GM21619 (cell line): ENCODE data around the gene TMA7B.
"Not testable (repeated sequence)": the region's sequence is repeated elsewhere in the genome, so short reads cannot be mapped to it uniquely, and the experiment has no call there.

Experiments
- ATAC-seq: cut with Tn5 transposase; IDR thresholded peaks from one replicate; pipeline ENCODE4 v1.9.1; 2021; ENCODE audit not compliant: unreplicated experiment

Gene TMA7B

DNA sequence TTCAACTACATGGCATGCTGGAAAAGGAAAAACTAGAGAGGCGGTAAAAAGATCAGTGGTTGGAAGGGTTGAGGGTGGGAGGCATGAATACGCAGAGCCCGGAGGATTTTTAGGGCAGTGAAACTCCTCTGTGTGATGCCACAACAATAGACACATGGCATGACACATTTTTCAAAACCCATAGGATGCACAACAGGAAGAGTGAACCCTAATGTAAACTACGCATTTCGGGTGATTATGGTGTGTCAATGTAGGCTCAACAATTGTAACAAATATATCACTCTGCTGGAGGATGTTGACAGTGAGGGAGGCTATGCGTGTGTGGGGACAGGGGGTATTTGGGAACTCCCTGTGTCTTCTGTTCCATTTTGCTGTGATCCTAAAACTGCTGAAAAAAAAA lies 18.9 kb downstream of the TMA7B start:
- ATAC-seq: no peak

DNA sequence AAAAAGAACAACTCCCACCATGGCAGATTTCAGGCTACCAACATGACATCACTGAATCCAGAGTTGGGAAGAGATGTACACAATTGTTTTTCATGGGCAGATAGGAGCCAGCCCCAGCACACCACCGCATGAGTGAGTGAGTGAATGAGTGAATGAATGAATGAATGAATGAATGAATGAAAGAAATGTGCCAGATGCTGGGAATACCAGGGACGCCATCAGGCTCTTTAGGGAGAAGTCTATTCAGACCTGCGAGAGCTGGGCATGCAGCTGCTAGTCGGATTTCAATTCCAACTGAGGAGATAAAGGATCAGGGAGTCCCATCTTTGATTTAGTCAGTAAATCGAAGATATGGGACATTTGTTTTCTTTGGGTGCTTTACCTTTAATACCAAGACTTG lies 19.3 kb downstream of the TMA7B start:
- no peak for ATAC-seq

DNA sequence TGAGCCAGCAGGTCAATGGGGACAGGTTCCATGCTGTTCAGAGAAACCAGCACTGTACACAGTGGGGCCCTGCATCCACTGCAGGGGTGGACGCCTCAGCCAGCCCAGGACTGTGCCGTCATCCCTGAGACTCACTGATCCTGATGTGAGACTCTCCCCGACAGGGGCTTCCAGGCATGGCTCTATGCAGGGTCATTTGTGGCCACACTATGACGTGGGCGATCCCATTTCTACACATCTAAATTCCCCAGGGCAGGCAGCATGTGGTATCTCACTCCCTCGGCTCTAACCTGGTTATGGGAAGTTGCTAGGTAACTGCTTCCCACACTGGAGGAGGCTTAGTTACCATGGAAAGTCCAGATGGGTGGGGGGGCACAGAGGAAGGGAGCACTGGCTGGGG lies 20.4 kb downstream of the TMA7B start:
- no peak for ATAC-seq

DNA sequence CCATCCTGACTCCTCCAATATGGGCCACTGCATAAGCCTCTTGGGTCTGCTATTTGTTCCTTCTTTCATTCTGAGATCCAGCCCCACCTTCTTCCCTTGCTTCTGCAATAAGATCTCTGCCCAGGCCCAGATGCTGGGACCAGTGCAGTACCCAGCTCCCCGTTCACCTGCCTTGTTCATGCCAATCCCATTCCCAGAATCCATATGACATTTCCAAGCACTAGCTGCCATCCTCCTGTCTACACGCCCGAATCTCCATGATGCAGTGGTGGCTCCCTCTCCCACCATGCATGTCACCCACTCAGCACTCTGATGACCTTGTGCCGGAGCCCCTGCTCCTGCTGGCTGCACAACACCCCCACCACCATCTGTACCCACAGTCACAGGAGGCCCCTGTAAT lies 23.1 kb downstream of the TMA7B start:
- no peak for ATAC-seq

DNA sequence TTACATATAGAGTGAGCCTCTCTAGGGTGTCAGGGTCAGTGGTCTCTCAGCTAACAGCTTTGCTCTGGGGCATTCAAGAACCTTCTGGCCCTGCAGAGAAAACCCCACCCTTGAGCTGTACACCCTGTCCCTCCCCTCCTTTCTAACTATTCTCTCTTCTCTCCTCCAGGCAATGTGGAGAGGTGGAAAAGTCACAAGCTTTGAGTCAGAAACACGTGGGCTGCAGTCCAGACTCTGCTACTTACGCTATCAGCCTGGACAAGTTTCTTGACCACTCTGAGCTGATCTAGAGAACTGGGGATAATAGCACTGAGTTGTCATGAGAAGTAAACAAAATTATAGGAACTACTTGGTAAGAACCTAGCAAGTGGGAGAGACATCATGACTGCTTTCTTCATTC lies 23.8 kb downstream of the TMA7B start:
- ATAC-seq: no peak

DNA sequence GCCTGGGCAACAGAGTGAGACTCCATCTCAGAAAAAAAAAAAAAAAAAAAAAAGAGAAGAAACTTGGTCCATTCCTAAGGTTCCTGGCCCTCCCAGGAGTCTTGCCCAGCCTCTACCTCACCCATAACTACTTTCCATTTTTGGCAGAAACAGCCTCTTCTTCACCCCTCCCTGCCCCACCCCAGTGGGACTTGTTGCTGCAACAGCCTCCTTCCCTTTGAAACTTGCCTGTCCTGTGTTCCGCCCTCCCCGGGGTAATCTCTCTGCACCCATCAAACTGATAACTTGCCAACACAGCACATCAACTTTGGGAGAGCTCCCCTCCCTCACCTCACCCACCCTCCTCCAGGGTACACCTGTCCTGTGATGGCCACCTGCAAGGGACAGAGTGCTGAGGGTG lies 24.5 kb downstream of the TMA7B start:
- ATAC-seq: no peak

DNA sequence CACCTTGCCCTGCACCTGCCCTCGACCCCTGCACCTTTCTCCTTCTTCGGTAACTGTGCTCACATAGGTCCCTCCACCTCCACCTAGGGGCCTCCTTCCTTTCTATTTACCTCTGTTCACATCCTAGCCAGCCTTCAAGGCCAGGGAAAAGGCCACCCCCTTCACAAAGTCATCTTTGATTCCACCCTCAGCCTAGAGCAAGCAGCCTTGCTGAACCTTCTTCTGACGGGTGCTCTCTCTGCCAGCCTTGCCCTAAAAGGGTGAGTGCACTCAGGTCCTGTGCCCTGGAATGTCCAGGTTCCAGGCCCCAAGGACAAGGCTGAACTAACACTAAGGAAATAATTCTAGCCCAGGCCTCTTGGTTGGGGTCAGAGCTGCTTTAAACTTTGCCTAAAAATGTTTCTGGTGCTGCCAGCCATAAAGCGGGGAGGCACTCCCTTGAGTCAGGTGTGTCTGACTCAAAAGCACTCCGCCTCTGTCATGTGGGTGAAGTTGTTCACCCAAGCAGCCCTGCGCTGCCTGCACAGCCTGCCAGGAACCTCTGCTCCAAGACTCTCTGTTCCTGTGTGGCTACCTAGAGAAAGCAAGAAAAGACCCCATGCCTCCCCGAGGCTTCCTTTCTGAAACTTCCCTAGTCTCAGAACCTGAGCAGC lies 25.3 kb downstream of the TMA7B start:
- no peak for ATAC-seq

DNA sequence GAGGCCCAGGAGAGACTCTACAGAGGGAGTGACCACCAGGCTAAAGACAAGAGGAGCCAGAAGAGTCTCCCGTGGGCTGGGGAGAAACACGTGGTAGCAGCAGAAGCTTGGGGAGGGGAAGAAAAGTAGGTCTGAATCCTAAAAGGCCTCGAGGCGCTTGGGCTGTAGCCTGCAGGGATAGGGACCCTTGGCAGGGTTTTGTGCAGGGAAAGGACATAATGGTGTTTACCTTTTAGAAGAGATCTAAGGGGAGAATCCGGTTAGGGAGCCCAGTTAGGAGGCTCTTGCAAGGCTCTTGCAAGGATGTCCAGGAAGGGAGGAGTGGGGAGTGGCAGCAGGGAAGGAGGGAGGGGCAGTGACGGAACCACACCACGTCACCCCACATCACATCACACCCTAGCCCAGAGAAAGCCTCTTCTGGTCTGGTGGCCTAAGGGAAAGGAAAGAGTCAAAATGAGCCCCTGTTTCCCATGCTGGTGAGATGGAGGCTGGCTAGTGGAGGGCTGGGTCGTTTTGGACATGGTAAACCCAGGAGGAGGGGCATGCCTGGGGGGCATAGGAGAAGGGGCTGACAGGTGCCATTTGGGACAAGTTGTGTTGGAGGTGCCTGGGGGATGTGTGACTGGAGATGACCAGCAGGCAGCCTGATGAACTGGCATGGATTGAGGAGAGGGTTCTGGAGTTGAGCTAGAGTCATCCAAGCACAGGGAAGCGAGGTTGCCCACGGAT lies 28.4 kb downstream of the TMA7B start:
- no peak for ATAC-seq

DNA sequence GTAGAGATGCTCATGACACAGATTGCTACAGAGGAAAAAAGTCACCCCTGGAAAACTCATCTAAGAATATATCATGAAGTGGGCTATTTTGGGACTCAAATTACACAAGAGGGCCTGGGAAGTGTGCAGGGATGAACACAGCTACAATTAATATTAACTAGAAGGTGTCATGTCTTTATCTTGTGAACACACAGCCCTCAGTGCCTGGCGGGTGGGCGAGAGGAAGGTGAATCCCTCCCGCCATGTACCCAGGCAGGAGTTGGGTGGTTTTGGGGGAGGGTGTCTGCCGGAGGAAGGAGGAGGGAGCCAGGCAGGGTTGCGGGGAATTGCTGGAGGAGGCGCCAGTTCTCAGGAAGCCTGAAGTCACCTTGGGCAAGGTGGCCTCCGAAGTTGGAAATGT lies 29.4 kb downstream of the TMA7B start:
- no peak for ATAC-seq

DNA sequence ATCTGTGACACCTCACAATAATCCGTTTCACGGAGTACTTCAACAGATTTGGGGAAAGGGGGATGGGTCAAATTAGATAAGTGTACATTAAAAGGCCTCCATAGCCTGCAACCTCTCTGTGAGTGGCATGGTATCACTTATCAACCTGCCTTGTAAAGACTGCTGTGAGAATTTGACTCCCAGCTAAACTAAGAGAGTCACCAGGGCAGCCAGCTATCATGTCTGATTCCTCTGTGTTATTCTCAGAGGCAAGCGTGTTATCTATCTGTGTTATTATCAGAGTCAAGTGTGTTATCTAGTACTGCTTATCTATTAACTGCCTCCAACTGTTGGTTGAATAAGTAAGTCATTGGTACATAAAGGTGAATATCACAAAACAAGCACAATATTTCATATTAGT lies 30.5 kb downstream of the TMA7B start:
- no peak for ATAC-seq

DNA sequence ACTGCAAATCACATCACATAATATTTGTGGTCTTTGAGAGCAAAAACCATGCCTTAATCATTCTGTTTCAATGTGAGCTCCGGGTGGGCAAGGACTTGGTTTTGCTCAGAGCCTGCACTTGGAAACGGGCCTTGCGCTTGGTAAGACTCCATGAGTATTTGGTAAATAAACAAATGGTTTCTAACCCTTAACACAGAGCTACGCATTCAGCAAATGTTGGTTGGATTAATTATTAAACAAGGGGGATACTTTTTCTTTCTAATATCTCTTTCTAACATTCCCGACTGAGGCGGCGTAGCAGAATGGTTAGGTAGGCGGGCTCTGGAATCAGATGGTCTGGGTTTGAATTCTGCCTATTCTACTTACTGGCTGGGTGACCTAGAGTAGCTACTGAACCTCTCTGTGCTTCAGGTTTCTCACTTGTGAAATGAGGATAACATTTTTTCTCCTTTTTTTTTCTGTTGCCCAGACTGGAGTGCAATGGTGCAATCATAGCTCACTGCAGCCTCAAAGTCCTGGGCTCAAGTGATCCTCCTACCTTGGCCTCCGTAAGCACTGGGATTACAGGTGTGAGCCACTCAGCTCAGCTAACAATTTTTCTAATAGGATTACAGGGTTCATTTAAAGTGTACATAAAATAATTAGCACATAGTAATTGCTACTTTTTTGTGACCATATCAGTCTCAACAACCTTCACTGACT lies 31.1 kb downstream of the TMA7B start:
- ATAC-seq: no peak

DNA sequence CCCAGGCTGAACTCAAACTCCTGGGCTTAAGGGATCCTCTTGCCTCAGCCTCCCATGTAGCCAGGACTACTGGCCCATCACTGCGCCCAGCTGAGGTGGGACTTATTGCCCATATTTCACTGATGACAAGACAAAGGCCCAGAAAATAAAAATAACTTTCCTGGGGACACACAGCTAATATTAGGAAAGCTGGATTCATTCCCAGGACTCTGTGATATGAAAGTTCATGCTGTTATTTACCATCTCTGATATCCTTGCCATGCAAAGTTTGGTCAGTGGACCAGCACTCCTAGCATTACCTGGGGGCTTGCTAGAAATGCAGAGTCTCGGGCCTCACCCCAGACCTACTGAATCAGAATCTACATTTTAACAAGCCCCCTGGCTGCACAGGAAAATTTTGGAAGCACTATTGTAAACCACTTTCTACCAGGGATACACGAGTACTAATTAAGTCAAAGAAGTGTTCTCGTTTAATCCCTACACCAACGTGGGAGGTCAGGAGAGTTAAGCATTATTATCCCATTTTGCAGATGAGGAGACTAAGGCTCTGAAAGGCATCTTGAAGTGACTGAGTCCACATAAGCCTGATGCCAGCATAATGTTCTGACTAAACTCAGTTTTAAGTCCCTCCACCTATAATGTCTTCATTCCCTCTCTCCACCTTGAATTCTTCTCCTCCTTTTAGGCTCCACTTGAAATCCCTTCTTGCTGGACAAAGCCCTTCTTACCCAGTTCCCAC lies 32.1 kb downstream of the TMA7B start:
- no peak for ATAC-seq

DNA sequence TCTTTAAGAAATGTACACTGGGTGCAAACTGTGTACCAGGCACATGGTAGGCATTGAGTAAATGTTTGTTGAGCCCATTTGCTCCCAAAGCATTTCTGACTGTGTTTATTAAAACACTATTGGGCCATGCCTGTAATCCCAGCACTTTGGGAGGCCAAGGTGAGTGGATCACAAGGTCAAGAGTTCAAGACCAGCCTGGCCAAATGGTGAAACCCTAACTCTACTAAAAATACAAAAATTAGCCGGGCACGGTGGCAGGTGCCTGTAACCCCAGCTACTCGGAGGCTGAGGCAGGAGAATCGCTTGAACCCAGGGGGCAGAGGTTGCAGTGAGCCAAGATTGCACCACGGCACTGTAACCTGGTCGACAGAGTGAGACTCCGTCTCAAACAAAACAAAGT lies 32.7 kb downstream of the TMA7B start:
- ATAC-seq: not testable (repeated sequence)

DNA sequence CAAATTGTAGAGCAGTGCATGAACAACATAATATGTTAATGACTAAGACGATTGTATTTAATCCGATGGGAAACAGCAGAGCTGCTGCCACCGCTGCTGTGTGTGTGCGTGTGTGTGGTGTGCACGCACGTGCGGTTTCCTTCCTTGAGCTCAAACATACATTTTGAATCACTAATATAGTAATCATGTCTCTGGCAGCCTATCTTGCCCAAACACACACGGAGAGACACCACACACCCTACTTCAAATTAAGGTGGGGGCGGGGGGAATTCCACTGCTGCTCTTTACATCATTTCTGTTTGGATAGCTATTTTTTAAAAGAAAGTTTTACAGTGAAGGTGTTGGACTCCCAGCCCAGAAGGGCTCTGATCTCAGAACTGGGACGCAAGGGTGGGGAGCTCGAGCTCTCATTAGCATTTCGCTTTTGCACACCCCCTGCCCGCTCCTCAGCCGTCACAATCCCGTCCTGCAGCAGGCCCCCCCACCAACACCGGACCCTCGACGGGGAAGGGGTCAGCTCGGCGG lies 33.9 kb downstream of the TMA7B start:
- no peak for ATAC-seq

DNA sequence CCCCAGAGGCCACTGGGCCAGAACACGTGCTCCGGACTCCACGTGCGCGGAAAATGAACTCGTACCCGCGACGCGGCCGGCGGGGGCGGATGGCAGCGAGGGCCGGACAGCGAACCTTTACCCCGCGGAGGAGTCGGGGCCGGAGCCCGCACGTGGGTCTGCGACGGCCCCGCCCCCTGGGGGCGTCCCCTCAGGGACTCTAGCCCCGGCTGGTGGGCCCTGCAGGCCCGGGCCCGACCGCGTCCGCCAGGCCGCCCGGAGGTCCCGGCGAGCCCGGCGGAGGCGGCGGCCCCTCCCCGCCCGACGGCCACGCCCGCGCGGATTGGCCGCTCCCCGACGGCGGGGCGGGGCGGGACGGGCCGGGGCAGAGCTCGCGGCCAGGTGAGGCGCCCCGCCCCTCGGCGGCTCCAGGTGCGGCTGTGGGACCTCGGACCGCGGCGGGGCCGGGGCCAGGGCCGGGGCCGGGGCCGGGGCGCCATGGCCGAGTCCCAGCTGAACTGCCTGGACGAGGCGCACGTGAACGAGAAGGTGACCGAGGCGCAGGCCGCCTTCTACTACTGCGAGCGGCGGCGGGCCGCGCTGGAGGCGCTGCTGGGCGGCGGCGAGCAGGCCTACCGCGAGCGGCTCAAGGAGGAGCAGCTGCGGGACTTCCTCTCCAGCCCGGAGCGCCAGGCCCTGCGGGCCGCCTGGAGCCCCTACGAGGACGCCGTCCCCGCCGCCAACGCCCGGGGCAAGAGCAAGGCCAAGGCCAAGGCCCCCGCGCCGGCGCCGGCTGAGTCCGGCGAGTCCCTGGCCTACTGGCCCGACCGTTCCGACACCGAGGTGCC lies 34.6 kb downstream of the TMA7B start, which contains the start of gene FAM83F:
Gene FAM83F (plus strand): TSS at position 389 of the 827 bp plus-strand sequence. CDS start 89 bp downstream, at position 478.
- no peak for ATAC-seq

DNA sequence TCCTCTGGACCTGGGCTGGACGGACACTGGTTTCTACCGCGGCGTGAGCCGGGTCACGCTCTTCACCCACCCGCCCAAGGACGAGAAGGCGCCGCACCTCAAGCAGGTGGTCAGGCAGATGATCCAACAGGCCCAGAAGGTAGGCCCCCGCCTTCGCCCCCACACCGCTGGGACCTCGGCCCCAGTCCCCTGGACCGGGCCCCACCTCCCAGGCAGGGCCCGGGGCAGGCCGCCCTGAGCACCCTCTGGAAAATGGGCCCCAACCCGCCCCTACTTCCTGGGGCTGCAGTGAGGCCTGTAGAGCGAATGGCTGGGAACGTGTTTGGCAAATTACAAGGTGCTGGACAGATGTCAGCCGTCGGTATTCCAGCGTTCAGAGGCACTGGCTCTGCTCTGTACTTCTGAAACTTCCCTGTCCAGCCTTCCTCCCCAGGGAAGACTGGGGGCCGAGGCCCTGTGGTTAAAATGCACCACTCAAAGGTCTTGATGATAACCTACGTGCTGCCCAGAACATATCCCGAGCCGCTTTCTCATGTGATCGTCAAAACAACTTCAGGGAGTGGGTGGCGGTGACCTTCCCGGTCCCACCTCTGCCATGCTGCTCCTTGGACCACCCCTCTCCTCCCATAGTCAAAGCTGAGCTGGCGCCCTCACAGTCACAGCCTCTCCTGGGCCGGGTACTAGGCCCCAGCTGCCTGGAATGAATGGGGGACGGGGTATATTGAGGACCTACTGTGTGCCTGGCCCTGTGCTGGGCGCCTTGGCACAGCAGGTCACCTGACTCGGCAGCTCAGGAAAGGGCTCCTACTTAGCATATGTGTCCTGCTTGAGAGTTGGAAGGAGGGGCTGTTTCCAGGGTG lies 35.4 kb downstream of the TMA7B start:
- ATAC-seq: no peak

DNA sequence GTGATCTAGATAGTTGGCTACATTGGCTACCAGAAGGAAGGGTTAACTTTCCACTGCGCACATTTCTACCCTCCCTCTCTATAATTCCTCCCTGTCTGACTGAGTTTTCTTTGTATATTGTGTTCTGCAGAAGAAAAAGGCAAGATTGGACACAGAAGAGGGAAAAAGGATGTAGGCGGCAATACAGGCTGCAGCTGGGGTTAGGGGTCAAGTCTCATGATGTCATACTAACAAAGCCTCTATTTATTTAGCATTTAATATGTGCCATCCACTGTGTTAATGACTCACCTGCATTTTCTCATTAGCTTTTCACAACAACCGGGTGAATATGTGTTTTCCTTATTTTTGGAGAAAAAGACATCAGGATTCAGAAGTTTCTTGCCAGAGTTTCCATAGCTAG lies 36.5 kb downstream of the TMA7B start:
- ATAC-seq: no peak

DNA sequence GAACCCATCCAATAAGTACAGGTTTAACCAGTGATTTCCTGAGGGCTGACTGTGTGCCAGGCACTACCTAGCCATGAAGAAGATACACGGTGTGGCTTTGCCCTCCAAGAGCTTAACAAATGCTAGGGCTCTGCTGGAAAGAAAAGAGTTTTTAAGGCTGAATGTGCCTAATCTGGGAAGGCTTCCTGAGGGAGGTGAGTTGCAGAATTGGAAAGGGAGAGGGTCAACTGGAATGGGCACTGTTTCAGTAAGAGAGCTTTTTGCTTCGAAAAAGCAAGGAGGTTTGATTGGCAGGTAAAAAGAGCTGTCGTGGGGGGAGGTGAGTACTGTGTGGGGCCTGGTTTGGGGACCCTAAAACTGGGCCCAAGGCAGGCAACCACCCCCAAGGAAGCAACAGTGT lies 37.2 kb downstream of the TMA7B start:
- ATAC-seq: no peak

DNA sequence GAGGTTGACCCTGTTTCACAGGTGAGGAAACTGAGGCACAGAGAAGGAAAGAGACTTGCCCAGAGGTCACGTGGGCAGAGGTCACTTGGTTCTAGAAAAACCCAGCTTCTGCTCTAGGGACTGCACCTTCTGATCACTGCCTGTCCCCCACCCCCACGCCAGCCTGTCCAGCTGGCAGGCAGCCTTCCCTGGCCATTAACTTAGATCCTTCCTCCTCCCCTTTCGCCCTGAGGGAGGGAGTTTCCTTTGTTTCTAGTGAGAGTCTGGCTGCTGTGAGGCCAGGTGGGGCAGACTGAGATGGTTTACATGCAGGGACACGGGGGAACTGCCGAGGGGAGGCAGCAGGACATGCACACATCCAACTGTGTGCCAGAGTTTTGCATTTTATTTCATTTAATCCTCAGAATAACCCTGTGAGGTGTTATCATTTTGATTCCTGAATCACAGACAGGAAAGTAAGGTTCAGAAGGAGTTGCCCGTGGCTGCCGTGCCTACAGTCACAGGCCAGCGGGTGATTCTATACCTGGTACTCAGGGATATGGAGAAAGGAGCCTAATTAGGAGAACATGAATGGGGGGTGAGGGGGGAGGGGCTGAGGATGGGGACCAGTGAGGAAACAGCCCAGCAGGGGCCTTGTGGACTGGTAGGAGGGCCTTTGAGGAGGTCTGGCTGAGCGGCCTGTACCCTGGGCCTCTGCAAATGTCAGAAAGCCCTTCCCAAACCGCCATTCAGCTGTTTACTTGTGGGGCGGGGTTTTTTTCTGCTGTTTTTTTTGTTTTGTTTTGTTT lies 37.9 kb downstream of the TMA7B start:
- ATAC-seq: no peak
